SK-N-MC (cell line): ENCODE results near the gene CD6.
A peak's percentile ranks its signal among the peaks of the same experiment; 100 is the strongest.

Experiments
- DNase-seq: peaks from one replicate; pipeline ENCODE4 v3.0.0-alpha.2; 2011; ENCODE audit warnings: low read depth, low spot score
- H3K27ac ChIP-seq: fragments of 200-600 bp; sonication (generic); 2 replicates; pipeline ENCODE4 v1.5.1; 2016; ENCODE audit warnings: mixed run types
- H3K36me3 ChIP-seq: fragments of 200-600 bp; sonication (generic); 2 replicates; pipeline ENCODE4 v1.6.1; 2017; ENCODE audit warnings: antibody characterized with exemption, low read length, mixed read lengths; ENCODE audit not compliant: insufficient read depth
- H3K4me3 ChIP-seq: fragments of 200-600 bp; sonication (generic); 2 replicates; pipeline ENCODE4 v1.5.1; 2016
- H3K9ac ChIP-seq: fragments of 200-600 bp; sonication (generic); 2 replicates; pipeline ENCODE4 v1.8.0; 2017; ENCODE audit warnings: mixed run types, mixed read lengths; ENCODE audit not compliant: insufficient read length
- H3K9me3 ChIP-seq: fragments of 200-600 bp; sonication (generic); 2 replicates; pipeline ENCODE4 v1.6.1; 2017; ENCODE audit warnings: low read depth, mild to moderate bottlenecking, antibody characterized with exemption, low read length, moderate library complexity, mixed read lengths
- EZH2 ChIP-seq: fragments of 200-600 bp; sonication (generic); IDR thresholded peaks from one replicate; pipeline ENCODE4 v1.6.1; 2017; ENCODE audit warnings: antibody characterized with exemption
- FOXP2 ChIP-seq: optimal IDR thresholded peaks from 2 replicates; pipeline ENCODE3; 2011; ENCODE audit warnings: mild to moderate bottlenecking, moderate library complexity; ENCODE audit not compliant: insufficient read depth; ENCODE audit errors: extremely low read length, control extremely low read depth
- POLR2AphosphoS5 ChIP-seq: IDR thresholded peaks from 2 replicates; pipeline ENCODE4 v1.6.1; 2012; ENCODE audit warnings: mild to moderate bottlenecking, low read depth, low read length, borderline replicate concordance

CD6 gene

GRCh38 chr11:60971520-60971919, at the start of gene CD6:
TSS of gene CD6 (plus strand) at chr11:60971680. CDS start at chr11:60971866, 186 bp downstream.
- Histone ChIP-seq H3K36me3 (no peaks in the 10 kb centered on the region), H3K9me3 (no peaks in the 10 kb centered on the region), H3K27ac (no peak within 1 kb of the TSS), H3K4me3 (no peak within 1 kb of the TSS), H3K9ac (no peak within 1 kb of the TSS)
- no peak for DNase-seq
- TF ChIP-seq FOXP2 (no peak), POLR2AphosphoS5 (no peak), EZH2 (no peak)

GRCh38 chr11:60921777-60922335, 49.6 kb upstream of the CD6 start:
- no peak for DNase-seq
- Histone ChIP-seq H3K4me3 (no peak overlapping the region), H3K36me3 (peaks cover 53% of the 10 kb centered on the region), H3K9ac (no peak overlapping the region), H3K9me3 (no peaks in the 10 kb centered on the region), H3K27ac (no peak overlapping the region)
- TF ChIP-seq FOXP2 (no peak), EZH2 (no peak), POLR2AphosphoS5 (no peak)

GRCh38 chr11:60922906-60923305, 48.6 kb upstream of the CD6 start:
- no peak for DNase-seq
- Histone ChIP-seq H3K36me3 (peaks cover 51% of the 10 kb centered on the region), H3K27ac (no peak overlapping the region; the same call in 1 of the 2 replicates), H3K9ac (no peak overlapping the region), H3K9me3 (no peaks in the 10 kb centered on the region), H3K4me3 (no peak overlapping the region)
- TF ChIP-seq POLR2AphosphoS5 (no peak), EZH2 (no peak), FOXP2 (no peak)

- Histone ChIP-seq H3K9me3 (no peaks in the 10 kb centered on the region), H3K27ac (no peak overlapping the region; the same call in 1 of the 2 replicates), H3K36me3 (peaks cover 48% of the 10 kb centered on the region), H3K9ac (no peak overlapping the region), H3K4me3 (no peak overlapping the region)
- no peak for TF ChIP-seq FOXP2
- TF ChIP-seq EZH2: no peak
- no peak for TF ChIP-seq POLR2AphosphoS5
- no peak for DNase-seq
These were observed 48.2 kb upstream of the CD6 start for GRCh38 chr11:60923326-60923725.

GRCh38 chr11:60923800-60924109, 47.7 kb upstream of the CD6 start:
- peaks cover 44% of the 10 kb centered on the region for H3K36me3 ChIP-seq
- H3K27ac ChIP-seq: no peak overlapping the region
- H3K4me3 ChIP-seq: peak overlapping the region; percentile 91
- no peak for DNase-seq
- TF ChIP-seq EZH2 (no peak), POLR2AphosphoS5 (no peak), FOXP2 (no peak)
- H3K9me3 ChIP-seq: no peaks in the 10 kb centered on the region
- peak overlapping the region; percentile 22 for H3K9ac ChIP-seq

- H3K36me3 ChIP-seq: peaks cover 43% of the 10 kb centered on the region
- H3K9me3 ChIP-seq: no peaks in the 10 kb centered on the region
- TF ChIP-seq EZH2: no peak
- TF ChIP-seq FOXP2: no peak
- TF ChIP-seq POLR2AphosphoS5: no peak
- no peak for DNase-seq
- no peak within 1 kb of the TSS; the same call in 1 of the 2 replicates for H3K27ac ChIP-seq
- H3K4me3 ChIP-seq: peak within 1 kb of the TSS; percentile 91
- peak within 1 kb of the TSS; percentile 89 for H3K9ac ChIP-seq
These were observed 47.2 kb upstream of the CD6 start, which contains the start of gene TMEM132A for GRCh38 chr11:60924110-60924905. TSS of gene TMEM132A (plus strand) at chr11:60924460. CDS start at chr11:60924634, 174 bp downstream.

- TF ChIP-seq FOXP2: no peak
- TF ChIP-seq EZH2: no peak
- TF ChIP-seq POLR2AphosphoS5: no peak
- Histone ChIP-seq H3K9ac (peak overlapping the region; percentile 89), H3K9me3 (no peaks in the 10 kb centered on the region), H3K27ac (no peak overlapping the region), H3K4me3 (peak overlapping the region; percentile 91), H3K36me3 (peaks cover 41% of the 10 kb centered on the region)
- DNase-seq: no peak
These were observed 46.3 kb upstream of the CD6 start for GRCh38 chr11:60924906-60925853.

- no peak for TF ChIP-seq POLR2AphosphoS5
- no peak for TF ChIP-seq EZH2
- TF ChIP-seq FOXP2: no peak
- Histone ChIP-seq H3K27ac (no peak overlapping the region), H3K4me3 (peak overlapping the region; percentile 91), H3K9me3 (no peaks in the 10 kb centered on the region), H3K36me3 (peaks cover 38% of the 10 kb centered on the region; the same call in 1 of the 2 replicates), H3K9ac (no peak overlapping the region)
- no peak for DNase-seq
These were observed 45.6 kb upstream of the CD6 start for GRCh38 chr11:60925868-60926267.
